Body of pancreas (tissue), 4 donors: Measurements from ENCODE around the gene EXOC3.

ENCODE experiments used
- CTCF ChIP-seq, 7 experiments: fragments of 450-650 bp in 4 of 7; fragments of 200-600 bp in 3 of 7; sonication (generic) in 3 of 7; IDR thresholded peaks; one replicate each; pipeline ENCODE4 v1.5.1; 2016 to 2019; ENCODE audit warnings: antibody characterized with exemption in 7 of 7
- POLR2A ChIP-seq, 3 donors: fragments of 450-650 bp; IDR thresholded peaks; one replicate each; pipeline ENCODE4 v1.6.1; 2016; ENCODE audit warnings: antibody characterized with exemption in 3 of 3, mild to moderate bottlenecking in 2 of 3

GRCh38 chr5:455806-456205 lies 12.8 kb downstream of the EXOC3 start:
- TF ChIP-seq CTCF (IDR thresholded peaks at IDR 0.05) (no peak), POLR2A (IDR thresholded peaks at IDR 0.05) (no peak)
